GOT3 (cell line): ENCODE measurements around the gene MAGI2.
"Not testable (repeated sequence)": the region's sequence is repeated elsewhere in the genome, so short reads cannot be mapped to it uniquely, and the experiment has no call there.

Experiments used
- DNase-seq: peaks from one replicate; lab custom pipeline; 2025; ENCODE audit warnings: mixed read lengths; lab: John Stamatoyannopoulos, UW

The MAGI2 gene

DNA sequence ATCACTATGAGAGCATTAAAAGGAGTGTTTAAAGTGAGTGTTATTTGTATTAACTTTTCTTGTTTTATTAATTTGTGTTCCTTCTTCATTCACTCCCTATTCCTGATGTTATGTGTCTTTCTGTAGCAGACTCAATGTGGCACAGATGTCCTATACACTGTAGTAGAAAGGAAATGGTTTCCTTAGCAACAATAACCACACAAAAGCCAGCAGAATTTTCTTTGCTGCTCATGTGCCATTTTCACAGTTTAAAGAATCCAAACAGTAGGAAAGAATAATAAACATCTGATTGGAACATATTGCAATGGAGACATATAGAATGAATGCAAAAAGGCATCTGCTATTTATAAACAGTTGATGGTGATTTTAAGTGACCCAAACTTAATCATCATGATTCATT is 891.3 kb downstream of the MAGI2 start:
- no peak for DNase-seq

DNA sequence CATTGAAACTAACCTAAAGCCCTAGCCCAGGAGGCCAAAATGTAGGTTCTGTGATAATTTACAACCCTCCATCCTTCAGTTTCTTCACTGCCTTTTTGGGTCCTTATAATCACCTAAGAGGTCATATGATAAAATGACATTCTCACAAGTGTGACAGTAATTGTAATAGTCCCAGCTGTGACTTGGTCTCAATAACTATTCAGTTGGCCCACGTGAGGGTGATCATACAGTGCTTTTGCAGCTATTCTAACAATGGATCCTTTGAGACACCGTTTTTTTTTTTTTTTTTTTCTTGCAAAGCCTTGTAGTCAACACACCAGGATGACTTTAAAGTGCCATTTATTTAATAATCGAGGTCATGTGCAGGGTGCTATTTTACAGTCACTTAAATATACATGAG is 894.9 kb downstream of the MAGI2 start:
- DNase-seq: no peak

GRCh38 chr7:78543976-78544375 is 909.5 kb downstream of the MAGI2 start:
- DNase-seq: no peak

DNA sequence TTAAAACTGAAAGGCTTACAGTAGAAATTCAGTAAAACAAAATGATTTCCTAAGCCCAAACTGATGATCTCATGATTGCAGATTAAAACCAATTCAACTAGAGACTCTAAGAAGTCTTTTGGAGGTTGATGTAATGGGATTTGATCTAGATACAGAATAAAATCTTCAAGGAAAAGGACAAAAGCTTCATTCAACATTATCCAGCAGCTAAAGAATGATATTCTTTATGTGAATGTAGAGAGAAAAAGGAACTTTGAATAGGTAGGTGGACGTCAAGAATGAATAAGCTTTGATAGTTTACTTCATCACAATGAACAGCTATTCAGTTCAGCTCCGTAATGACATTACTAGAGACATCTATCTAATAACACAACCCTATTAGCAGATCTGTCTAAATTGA is 910.5 kb downstream of the MAGI2 start:
- DNase-seq: no peak

- no peak for DNase-seq
These were observed 910.9 kb downstream of the MAGI2 start for GRCh38 chr7:78542541-78542940.

- no peak for DNase-seq
These were observed 913.6 kb downstream of the MAGI2 start for GRCh38 chr7:78539825-78540224.

DNA sequence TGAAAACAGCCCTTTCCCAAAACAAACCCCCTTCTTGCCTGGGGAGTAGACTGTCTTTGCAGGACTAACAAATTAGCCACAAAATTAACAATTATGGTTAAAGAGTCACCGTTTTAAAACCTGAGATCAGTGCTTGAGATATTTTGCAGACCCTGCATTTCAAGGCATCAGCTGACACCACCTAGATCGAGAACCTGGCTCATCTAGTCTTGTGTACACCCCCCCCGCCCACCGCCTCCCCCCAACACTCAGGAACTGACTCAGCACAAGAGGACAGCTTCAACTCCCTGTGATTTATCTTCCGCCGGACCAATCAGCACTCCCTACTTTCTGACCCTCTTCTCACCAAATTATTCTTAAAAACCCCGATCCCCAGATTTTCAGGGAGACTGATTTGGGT is 917.8 kb downstream of the MAGI2 start:
- no peak for DNase-seq

DNA sequence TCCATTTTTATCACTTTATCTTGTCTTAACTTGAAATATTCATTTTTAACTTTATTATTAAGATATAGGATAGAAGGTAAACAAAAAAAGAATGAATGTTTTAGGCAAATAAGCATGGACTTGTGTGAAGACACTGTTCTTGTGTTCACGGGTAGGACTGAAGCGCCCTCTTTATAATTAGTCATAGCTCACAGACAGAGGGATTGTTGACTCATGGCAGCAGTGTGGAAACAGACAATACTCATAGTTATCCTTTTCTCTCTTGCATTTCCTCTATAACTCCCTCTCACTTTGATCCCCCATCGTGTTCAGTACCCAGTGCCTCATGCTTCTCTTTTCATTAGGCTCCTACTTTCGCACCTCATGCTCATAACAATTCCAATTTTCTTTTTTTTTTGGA is 923.1 kb downstream of the MAGI2 start:
- DNase-seq: no peak

GRCh38 chr7:78529392-78529791 is 924.1 kb downstream of the MAGI2 start:
- DNase-seq: no peak

- DNase-seq: no peak
These were observed 924.5 kb downstream of the MAGI2 start for GRCh38 chr7:78528964-78529363.

DNA sequence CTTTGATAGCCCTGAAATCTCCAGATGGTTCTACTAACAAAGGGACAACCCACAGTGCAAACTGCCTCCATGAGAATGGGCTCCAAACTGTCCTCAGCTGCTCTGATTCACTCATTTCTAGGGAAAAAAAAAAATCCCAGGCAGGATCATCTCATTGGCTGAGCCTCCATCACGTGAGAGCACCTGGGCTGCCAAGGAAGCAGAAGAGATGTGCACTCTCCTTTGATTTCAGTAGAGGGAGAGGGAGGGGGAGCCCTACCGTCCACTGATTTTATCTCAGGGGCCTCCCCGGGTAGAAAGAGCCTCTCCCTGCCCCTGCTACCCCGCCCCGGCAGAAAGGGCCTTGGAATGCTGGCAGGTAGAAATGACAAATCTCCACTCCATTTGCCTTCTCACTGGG is 929.5 kb downstream of the MAGI2 start:
- no peak for DNase-seq

GRCh38 chr7:78521961-78522360 is 931.5 kb downstream of the MAGI2 start:
- no peak for DNase-seq

DNA sequence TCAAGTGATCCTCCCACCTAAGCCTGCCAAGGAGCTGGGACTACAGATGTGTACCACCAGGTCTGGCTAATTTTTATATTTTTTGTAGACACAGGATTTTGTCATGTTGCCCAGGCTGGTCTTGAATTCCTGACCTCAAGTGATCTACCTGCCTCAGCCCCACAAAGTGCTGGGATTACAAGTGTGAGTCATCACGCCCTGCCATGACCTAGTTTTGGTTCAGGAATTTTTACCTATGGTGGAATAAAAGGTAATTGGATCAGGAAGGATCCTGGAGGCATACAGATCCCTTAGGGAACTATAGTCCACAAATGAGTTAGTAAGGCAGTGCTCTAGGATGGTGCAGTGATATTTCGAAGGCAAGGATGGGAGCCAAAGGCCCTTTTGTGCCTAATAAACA is 937.0 kb downstream of the MAGI2 start:
- DNase-seq: no peak

GRCh38 chr7:78514634-78515033 is 938.8 kb downstream of the MAGI2 start:
- no peak for DNase-seq

GRCh38 chr7:78510580-78511188 is 942.8 kb downstream of the MAGI2 start:
- no peak for DNase-seq

GRCh38 chr7:78503301-78503700 is 950.2 kb downstream of the MAGI2 start:
- DNase-seq: not testable (repeated sequence)

DNA sequence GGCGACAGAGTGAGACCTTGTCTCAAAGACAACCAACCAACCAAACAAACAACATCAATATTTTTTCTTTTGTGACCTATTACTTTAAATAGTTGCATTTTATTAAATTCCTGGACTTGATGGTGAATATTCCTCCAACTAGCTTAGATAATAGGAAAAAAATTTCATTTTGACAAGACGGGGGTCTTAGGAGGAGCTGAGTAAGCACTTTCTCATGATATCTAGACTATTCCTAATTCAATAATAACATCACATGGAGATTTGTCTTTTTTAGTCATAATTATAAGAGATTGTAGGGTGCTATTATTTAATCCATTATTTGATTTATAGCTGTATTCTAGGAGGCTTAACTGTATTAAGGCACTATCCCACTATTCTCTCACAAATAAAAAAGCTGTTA is 952.4 kb downstream of the MAGI2 start:
- DNase-seq: no peak

DNA sequence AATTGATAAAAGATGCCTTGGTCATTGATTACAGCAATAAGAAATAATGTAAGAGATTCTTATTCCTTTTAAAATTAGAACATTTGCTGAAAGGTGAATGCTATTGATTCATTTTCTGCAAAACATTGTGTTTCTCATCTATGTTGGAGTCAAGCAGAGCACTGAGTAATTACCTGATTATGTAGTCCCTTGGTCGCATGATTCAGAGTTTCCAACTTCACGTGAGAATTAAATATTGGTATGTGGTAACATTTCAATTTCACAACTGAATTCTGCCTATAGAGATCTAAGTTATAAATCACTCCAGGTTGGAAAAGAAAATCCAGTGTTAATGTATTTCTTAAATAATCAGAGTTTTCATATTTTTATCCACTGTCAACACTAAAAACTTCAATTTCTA is 953.5 kb downstream of the MAGI2 start:
- DNase-seq: no peak

DNA sequence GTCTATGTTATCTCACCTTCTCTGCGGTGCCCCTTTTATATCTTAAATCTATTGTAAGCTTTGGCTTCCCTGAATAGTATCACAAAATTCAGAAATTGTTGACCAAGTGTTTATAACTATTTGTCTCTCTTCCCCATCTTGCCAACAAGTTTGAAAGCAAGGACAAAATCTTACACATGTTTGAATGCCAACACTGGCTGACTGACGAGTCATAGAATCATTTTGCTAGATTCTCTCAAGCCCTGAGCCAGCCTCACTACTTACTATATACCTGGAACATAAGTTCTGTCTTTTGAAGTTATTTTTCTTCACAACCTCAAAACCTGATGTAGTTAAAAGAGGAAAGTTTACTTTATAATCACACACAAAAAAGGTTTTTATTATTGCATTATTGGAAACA is 954.2 kb downstream of the MAGI2 start:
- no peak for DNase-seq

- DNase-seq: no peak
These were observed 955.6 kb downstream of the MAGI2 start for GRCh38 chr7:78497728-78498427.

DNA sequence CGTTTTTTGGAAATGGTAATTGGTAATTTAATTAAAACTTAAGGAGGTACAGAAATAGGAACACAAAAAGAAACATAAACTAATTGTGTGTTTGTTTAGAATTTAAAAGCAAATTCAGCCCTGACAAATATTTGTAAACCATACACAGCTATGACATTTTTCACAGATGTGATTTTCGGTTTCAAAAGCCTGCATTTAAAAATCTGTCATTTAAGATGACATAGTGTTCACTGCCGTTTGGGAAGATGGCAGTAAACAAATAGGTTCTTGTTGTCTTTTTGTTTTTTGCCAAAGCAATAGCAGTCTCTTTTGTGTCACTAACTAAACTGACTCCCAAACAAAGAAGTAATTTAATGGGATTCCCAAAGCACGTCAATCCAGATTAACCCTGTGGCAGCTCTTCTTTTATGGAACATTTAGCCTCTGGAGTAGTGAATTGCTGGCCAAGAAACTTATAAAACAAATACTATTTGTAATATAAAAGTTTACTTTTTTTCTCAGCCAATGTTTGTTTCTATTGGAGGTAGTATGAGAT is 957.3 kb downstream of the MAGI2 start:
- DNase-seq: no peak

DNA sequence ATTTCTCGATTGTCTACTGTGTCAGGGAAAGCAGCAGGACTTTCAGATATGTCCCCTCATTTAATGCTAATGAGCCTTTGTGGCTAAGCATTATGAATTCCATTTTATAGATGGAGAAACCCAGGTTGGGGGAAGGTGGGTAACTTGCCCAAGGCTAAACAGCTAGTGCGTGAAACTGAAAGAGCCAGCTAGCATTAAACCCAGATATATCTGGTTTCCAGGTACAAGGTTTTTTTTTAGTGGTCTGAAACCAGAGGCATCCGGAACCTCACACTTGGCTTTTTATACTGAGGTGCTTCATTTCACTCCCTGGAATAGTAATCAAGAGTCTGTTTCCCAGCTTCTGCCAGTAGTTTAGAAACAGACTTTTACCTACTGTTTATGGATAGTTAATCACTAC is 960.1 kb downstream of the MAGI2 start:
- no peak for DNase-seq

DNA sequence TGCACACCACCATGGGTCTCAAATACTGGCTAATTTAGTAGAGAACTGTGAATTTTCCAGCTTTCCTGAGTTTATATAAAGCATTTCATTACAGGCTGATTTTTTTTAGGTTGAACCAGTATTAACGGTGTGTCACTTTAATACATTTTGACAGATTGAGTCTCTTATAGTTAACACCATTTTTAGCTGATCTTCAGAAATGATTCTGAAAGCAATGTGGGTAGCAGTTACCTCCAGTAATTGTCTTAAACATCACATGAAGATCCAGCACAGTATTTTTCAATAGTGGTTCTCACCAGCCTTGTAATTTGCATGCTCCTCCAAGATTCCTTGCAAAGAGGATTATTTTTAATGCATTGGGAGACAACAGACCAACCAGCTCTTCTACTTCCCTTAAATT is 961.3 kb downstream of the MAGI2 start:
- DNase-seq: no peak

DNA sequence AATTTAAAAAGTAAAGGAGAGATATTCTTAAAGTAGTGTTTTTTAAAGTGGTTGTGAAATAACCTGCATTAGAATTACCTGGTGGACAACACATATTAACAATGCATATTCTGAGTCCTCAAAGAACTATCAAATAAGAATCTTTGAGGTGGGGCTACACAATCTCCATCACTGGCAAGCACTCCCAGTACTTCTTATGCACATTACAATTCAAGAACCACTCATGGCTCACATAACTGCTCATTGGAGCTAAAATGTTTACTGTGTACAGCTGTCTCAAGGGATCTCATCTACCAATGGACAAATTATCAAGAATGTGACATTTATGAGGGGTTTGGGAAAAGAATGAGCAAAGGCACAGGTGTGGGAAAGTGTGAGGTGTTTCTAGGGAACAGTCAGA is 962.9 kb downstream of the MAGI2 start:
- no peak for DNase-seq
